H1 (cell line): ENCODE measurements around the gene STX8. TPM values are rescaled to one million over a fixed set of nuclear protein-coding genes. Genes with fewer than 3 reads are reported as not detected.
"Not testable (repeated sequence)": the region's sequence is repeated elsewhere in the genome, so short reads cannot be mapped to it uniquely, and the experiment has no call there.

ENCODE experiments used
- CTCF ChIA-PET: fragments of 300-600 bp; sonication (Branson Sonifier 250); formaldehyde crosslinking; loops from one replicate; lab custom pipeline; 2021; ENCODE audit not compliant: partially characterized antibody; lab: Charles Lee
- POLR2A ChIA-PET: fragments of 300-600 bp; sonication (Branson Sonifier 250); formaldehyde crosslinking; loops from one replicate; lab custom pipeline; 2021; ENCODE audit warnings: inconsistent platforms; ENCODE audit not compliant: partially characterized antibody; lab: Charles Lee
- DNase-seq, 2 experiments: peaks; one replicate each; pipeline versions ENCODE4 v3.0.0 to v3.0.0-alpha.2; 2010 to 2022; ENCODE audit warnings: low spot score in 2 of 2, low read depth in 1 of 2, mixed read lengths in 1 of 2
- FAIRE-seq: peaks from 2 replicates; lab custom pipeline; 2011; peaks lifted over from hg19 to GRCh38; lab: Jason Lieb, UNC
- H2AFZ ChIP-seq: 2 replicates; pipeline ENCODE4 v1.8.1; 2012; ENCODE audit warnings: low read length, inconsistent platforms
- H2AK5ac ChIP-seq: 2 replicates; pipeline ENCODE4 v1.6.1; 2013; ENCODE audit warnings: low read depth, low read length
- H2BK120ac ChIP-seq: replicated peaks from 2 replicates; pipeline ENCODE3; 2013; ENCODE audit warnings: low read depth, low read length, inconsistent platforms
- H2BK12ac ChIP-seq: 2 replicates; pipeline ENCODE4 v1.6.1; 2013; ENCODE audit warnings: low read depth, low read length
- H2BK15ac ChIP-seq: 2 replicates; pipeline ENCODE4 v1.6.1; 2013; ENCODE audit warnings: low read length
- H2BK20ac ChIP-seq: 2 replicates; pipeline ENCODE4 v1.6.1; 2013; ENCODE audit warnings: low read length
- H2BK5ac ChIP-seq: 2 replicates; pipeline ENCODE4 v1.6.1; 2013; ENCODE audit warnings: low read depth, low read length
- H3K14ac ChIP-seq: 2 replicates; pipeline ENCODE4 v1.6.1; 2013; ENCODE audit warnings: inconsistent platforms; ENCODE audit not compliant: insufficient read length
- H3K18ac ChIP-seq: 2 replicates; pipeline ENCODE4 v1.6.1; 2013; ENCODE audit warnings: low read length; ENCODE audit errors: extremely low read depth
- H3K23ac ChIP-seq: 2 replicates; pipeline ENCODE4 v1.6.1; 2013; ENCODE audit warnings: inconsistent platforms; ENCODE audit not compliant: insufficient read length
- H3K23me2 ChIP-seq: 2 replicates; pipeline ENCODE4 v1.6.1; 2013; ENCODE audit warnings: low read depth, low read length
- H3K27ac ChIP-seq: 2 replicates; pipeline ENCODE4 v1.6.1; 2011; ENCODE audit warnings: low read depth, low read length, inconsistent platforms
- H3K27me3 ChIP-seq, 4 experiments: replicated peaks in 1 of 4; 1 replicate in 1 of 4; 2 replicates in 3 of 4; pipeline versions ENCODE4 v1.6.1 to v1.8.1; 2011 to 2013; ENCODE audit warnings: low read length in 3 of 4, mild to moderate bottlenecking in 3 of 4, inconsistent platforms in 2 of 4, mixed read lengths in 2 of 4, moderate library complexity in 1 of 4; ENCODE audit not compliant: control insufficient read depth in 3 of 4, insufficient read depth in 3 of 4; ENCODE audit errors: extremely low read depth in 1 of 4
- H3K36me3 ChIP-seq, 4 experiments: 2 replicates each; pipeline versions ENCODE4 v1.6.1 to v1.8.1; 2011 to 2013; ENCODE audit warnings: mild to moderate bottlenecking in 4 of 4, low read length in 3 of 4, moderate library complexity in 2 of 4, control low read depth in 1 of 4, inconsistent platforms in 1 of 4; ENCODE audit not compliant: insufficient read depth in 4 of 4, control insufficient read depth in 2 of 4
- H3K4ac ChIP-seq: replicated peaks from 2 replicates; pipeline ENCODE3; 2013; ENCODE audit warnings: low read length, low read depth, mixed read lengths, inconsistent platforms; ENCODE audit not compliant: insufficient read length
- H3K4me1 ChIP-seq, 4 experiments: replicated peaks in 1 of 4; 1 replicate in 1 of 4; 2 replicates in 3 of 4; pipeline versions ENCODE4 v1.6.1 to v1.8.1; 2011 to 2013; ENCODE audit warnings: low read length in 3 of 4, inconsistent platforms in 2 of 4, mixed read lengths in 1 of 4; ENCODE audit not compliant: insufficient read depth in 4 of 4, control insufficient read depth in 3 of 4
- H3K4me2 ChIP-seq, 2 experiments: 2 replicates each; pipeline versions ENCODE4 v1.6.1 to v1.8.1; 2011 to 2013; ENCODE audit warnings: low read depth in 2 of 2, low read length in 2 of 2, control low read depth in 1 of 2, inconsistent platforms in 1 of 2, mild to moderate bottlenecking in 1 of 2; ENCODE audit not compliant: insufficient read depth in 1 of 2
- H3K4me3 ChIP-seq, 4 experiments: fragments of 200-600, 300-600 bp in 1 of 4; sonication (generic), shearing (Covaris generic), sonication (Bioruptor Twin) in 1 of 4; 2 replicates each; pipeline versions ENCODE4 v1.5.1 to v1.8.1; 2011 to 2016; ENCODE audit warnings: low read length in 4 of 4, low read depth in 3 of 4, control low read depth in 2 of 4, inconsistent platforms in 2 of 4, mild to moderate bottlenecking in 2 of 4, mixed read lengths in 1 of 4, moderate library complexity in 1 of 4; ENCODE audit not compliant: insufficient read depth in 2 of 4; ENCODE audit errors: extremely low read depth in 1 of 4
- H3K56ac ChIP-seq: replicated peaks from 2 replicates; pipeline ENCODE3; 2013; ENCODE audit warnings: low read depth, mild to moderate bottlenecking, mixed read lengths, low read length, inconsistent platforms; ENCODE audit not compliant: insufficient read length
- H3K79me1 ChIP-seq: 2 replicates; pipeline ENCODE4 v1.6.1; 2013; ENCODE audit warnings: low read depth, low read length, control low read depth
- H3K79me2 ChIP-seq, 2 experiments: 2 replicates each; pipeline versions ENCODE4 v1.6.1 to v1.8.1; 2012 to 2013; ENCODE audit warnings: low read length in 2 of 2, mild to moderate bottlenecking in 2 of 2, inconsistent platforms in 1 of 2; ENCODE audit not compliant: insufficient read depth in 2 of 2, control insufficient read depth in 1 of 2
- H3K9ac ChIP-seq, 4 experiments: replicated peaks in 1 of 4; 1 replicate in 1 of 4; 2 replicates in 3 of 4; pipeline versions ENCODE4 v1.6.1 to v1.8.1; 2011 to 2013; ENCODE audit warnings: low read depth in 3 of 4, low read length in 3 of 4, control low read depth in 2 of 4, mild to moderate bottlenecking in 2 of 4, moderate library complexity in 2 of 4, inconsistent platforms in 1 of 4; ENCODE audit errors: extremely low read depth in 1 of 4
- H3K9me3 ChIP-seq, 2 experiments: 2 replicates each; pipeline versions ENCODE4 v1.6.1 to v1.8.1; 2012 to 2013; ENCODE audit warnings: mild to moderate bottlenecking in 2 of 2, moderate library complexity in 2 of 2, control low read depth in 1 of 2, inconsistent platforms in 1 of 2, low read depth in 1 of 2, low read length in 1 of 2, mixed read lengths in 1 of 2; ENCODE audit not compliant: insufficient read depth in 2 of 2
- H4K20me1 ChIP-seq, 2 experiments: replicated peaks in 1 of 2; 2 replicates each; pipeline versions ENCODE3 to v1.8.1; 2011 to 2013; ENCODE audit warnings: inconsistent platforms in 2 of 2, low read length in 2 of 2, mild to moderate bottlenecking in 1 of 2; ENCODE audit not compliant: insufficient read depth in 2 of 2, control insufficient read depth in 1 of 2
- H4K5ac ChIP-seq: 2 replicates; pipeline ENCODE4 v1.6.1; 2013; ENCODE audit warnings: low read length, low read depth, mixed read lengths, inconsistent platforms; ENCODE audit not compliant: insufficient read length
- H4K8ac ChIP-seq: 2 replicates; pipeline ENCODE4 v1.8.0; 2013; ENCODE audit warnings: mild to moderate bottlenecking, moderate library complexity, low read length, inconsistent platforms; ENCODE audit not compliant: insufficient read depth; ENCODE audit errors: extremely low read depth
- H4K91ac ChIP-seq: replicated peaks from 2 replicates; pipeline ENCODE3; 2013; ENCODE audit warnings: low read length, mixed read lengths, inconsistent platforms; ENCODE audit not compliant: insufficient read length
- BRCA1 ChIP-seq: IDR thresholded peaks from 2 replicates; pipeline ENCODE4 v1.6.1; 2012; ENCODE audit warnings: low read depth, low read length, improper control_type of control experiment
- WGBS, 2 experiments: shearing (Covaris generic) in 1 of 2; methylation state at CpG; one replicate each; pipeline versions ENCODE4 v1.1.6 to v1.1.7; 2013 to 2015; ENCODE audit warnings: low lambda C conversion rate in 2 of 2, mixed read lengths in 2 of 2, inconsistent platforms in 1 of 2, low coverage in 1 of 2, missing lambda C conversion rate in 1 of 2; ENCODE audit not compliant: insufficient replicate concordance in 2 of 2, insufficient coverage in 1 of 2, insufficient read length in 1 of 2; ENCODE audit errors: extremely low coverage in 1 of 2, missing lambda C conversion rate in 1 of 2; 5-methylcytosine and 5-hydroxymethylcytosine counted together
- polyA plus RNA-seq, 7 experiments: library from polyadenylated mRNA; depleted of rRNA in 3 of 7; stranded (reverse) in 5 of 7; unstranded in 2 of 7; fragments of >200 nt in 5 of 7; fragments of 200-250 nt in 2 of 7; gene quantifications; 1 replicate in 5 of 7; 2 replicates in 1 of 7; 4 replicates in 1 of 7; pipeline versions ENCODE4 v1.2.1 to v1.2.3, GENCODE V29; 2011 to 2013; ENCODE audit warnings: missing spikeins in 2 of 7, mixed read lengths in 2 of 7
- total RNA-seq: library from RNA; stranded (reverse); fragmentation: NEBNext Ultra II Directional; extraction: Animal tissue kit (Norgen Biotek cat#: 25700); gene quantifications from 2 replicates; pipeline ENCODE4 v1.2.1, GENCODE V29; 2021

The STX8 gene
- total and polyA plus RNA-seq, 2 of the 8 experiments (the other 6 are each of a cell fraction or from before 2014, with no cell fraction given): 22.8 to 42.5 TPM

DNA sequence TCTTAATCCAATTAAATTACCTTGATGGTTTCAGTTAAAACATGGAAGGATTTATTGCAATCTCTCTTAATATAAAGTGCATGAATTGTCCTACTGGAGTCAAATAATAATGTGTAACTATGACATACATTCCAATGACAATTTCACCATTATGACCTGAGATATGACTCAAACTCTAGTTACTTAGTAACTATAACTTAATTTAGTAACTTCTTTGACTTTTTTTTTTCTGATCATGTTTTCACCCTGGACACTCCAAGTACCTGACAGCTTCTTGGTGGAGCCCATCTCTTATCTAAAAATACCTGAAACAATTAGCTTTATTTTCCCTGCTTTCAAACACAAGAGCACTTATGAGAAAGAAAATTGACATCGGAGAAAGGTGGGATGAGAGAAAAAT lies 123.7 kb downstream of the STX8 start (continued):
- TF ChIP-seq BRCA1: no peak

DNA sequence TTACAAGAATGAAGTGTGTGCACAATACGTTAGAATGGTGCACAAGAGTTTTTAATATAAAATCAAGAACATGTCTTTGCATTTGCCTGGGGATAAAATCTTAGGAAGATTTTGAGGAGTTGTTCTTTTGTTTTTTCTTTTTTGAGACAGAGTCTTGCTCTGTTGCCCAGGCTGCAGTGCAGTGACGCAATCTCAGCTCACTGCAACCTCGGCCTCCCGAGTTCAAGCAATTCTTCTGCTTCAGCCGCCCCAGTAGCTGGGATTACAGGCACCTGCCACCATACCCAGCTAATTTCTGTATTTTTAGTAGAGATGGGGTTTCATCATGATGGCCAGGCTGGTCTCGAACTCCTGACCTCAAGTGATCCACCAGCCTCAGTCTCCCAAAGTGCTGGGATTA lies 128.3 kb downstream of the STX8 start:
- POLR2A ChIA-PET, H2BK20ac ChIP-seq, DNase-seq, H4K91ac ChIP-seq, H3K27me3 ChIP-seq, H3K9ac ChIP-seq, H4K5ac ChIP-seq, H3K23ac ChIP-seq, H3K27ac ChIP-seq, H3K14ac ChIP-seq, H2AK5ac ChIP-seq, H3K4me3 ChIP-seq, H3K4me1 ChIP-seq, H3K79me1 ChIP-seq, H3K9me3 ChIP-seq, H2BK120ac ChIP-seq, H2BK12ac ChIP-seq, H3K4ac ChIP-seq, H2AFZ ChIP-seq, H2BK5ac ChIP-seq, H2BK15ac ChIP-seq, H3K79me2 ChIP-seq, H3K18ac ChIP-seq, H3K36me3 ChIP-seq, H3K23me2 ChIP-seq, H3K4me2 ChIP-seq, FAIRE-seq, H4K8ac ChIP-seq, H3K56ac ChIP-seq, H4K20me1 ChIP-seq: not testable (repeated sequence)
- WGBS, 2 experiments: 94% methylated on average over 6 of the region's 6 CpGs; no CpG with 5 or more reads in 1 of the 2 experiments
- CTCF ChIA-PET: interaction anchor here (0.9 kb wide), 1 partner anchor 13 kb away, joined by 3 read pairs; no protein-coding TSS in a partner anchor
